Transverse colon (tissue), 4 donors: ENCODE data around the gene SLC2A13.

ENCODE experiments used
- EP300 ChIP-seq: sonication (generic); formaldehyde crosslinking; IDR thresholded peaks from one replicate; pipeline ENCODE4 v1.6.1; 2017; ENCODE audit warnings: antibody characterized with exemption, low read depth
- POLR2A ChIP-seq: fragments of 450-650 bp; IDR thresholded peaks from one replicate; pipeline ENCODE4 v1.6.1; 2016; ENCODE audit warnings: antibody characterized with exemption, mild to moderate bottlenecking, moderate library complexity
- POLR2AphosphoS5 ChIP-seq, 3 donors: sonication (generic); formaldehyde crosslinking; IDR thresholded peaks; one replicate each; pipeline ENCODE4 v1.6.1; 2016; ENCODE audit warnings: antibody characterized with exemption in 3 of 3
- TF ChIP-seq, protein P1 (sequence below), 5 experiments: fragments of 200-600 bp in 3 of 5; fragments of 450-650 bp in 2 of 5; sonication (generic) in 3 of 5; IDR thresholded peaks; 1 replicate in 2 of 5; 2 replicates in 3 of 5; pipeline ENCODE4 v1.5.1; 2016 to 2017; ENCODE audit warnings: antibody characterized with exemption in 5 of 5, inconsistent platforms in 3 of 5, mild to moderate bottlenecking in 2 of 5, moderate library complexity in 1 of 5

DNA sequence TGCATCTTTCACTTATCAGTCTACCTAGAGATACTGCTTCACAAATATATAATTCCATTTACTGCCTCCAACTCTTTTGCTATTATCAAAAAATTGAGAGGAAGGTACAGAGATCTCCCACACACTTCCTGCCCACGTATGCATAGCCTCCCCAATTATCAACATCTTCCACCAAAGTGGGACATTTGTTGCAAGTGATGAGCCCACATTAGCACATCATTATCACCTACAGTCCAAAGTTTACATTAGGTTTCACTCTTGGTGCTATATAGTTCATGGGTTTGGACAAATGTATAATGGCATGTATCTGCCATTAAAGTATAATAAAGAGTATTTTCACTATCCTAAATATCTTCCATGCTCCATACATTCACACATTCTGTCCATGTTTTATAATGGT lies 66.3 kb downstream of the SLC2A13 start:
- TF ChIP-seq, protein P1, sequence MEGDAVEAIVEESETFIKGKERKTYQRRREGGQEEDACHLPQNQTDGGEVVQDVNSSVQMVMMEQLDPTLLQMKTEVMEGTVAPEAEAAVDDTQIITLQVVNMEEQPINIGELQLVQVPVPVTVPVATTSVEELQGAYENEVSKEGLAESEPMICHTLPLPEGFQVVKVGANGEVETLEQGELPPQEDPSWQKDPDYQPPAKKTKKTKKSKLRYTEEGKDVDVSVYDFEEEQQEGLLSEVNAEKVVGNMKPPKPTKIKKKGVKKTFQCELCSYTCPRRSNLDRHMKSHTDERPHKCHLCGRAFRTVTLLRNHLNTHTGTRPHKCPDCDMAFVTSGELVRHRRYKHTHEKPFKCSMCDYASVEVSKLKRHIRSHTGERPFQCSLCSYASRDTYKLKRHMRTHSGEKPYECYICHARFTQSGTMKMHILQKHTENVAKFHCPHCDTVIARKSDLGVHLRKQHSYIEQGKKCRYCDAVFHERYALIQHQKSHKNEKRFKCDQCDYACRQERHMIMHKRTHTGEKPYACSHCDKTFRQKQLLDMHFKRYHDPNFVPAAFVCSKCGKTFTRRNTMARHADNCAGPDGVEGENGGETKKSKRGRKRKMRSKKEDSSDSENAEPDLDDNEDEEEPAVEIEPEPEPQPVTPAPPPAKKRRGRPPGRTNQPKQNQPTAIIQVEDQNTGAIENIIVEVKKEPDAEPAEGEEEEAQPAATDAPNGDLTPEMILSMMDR (IDR thresholded peaks at IDR 0.05) = no peak
- TF ChIP-seq POLR2A (no peak), POLR2AphosphoS5 (IDR thresholded peaks at IDR 0.05) (no peak), EP300 (no peak)
